Measurements from ENCODE around the gene IRF1. TPM values are rescaled to one million over a fixed set of nuclear protein-coding genes. Genes with fewer than 3 reads are reported as not detected.

IRF1 gene
- polyA plus RNA-seq, 3 donors = 125 to 363 (median 129) TPM

DNA sequence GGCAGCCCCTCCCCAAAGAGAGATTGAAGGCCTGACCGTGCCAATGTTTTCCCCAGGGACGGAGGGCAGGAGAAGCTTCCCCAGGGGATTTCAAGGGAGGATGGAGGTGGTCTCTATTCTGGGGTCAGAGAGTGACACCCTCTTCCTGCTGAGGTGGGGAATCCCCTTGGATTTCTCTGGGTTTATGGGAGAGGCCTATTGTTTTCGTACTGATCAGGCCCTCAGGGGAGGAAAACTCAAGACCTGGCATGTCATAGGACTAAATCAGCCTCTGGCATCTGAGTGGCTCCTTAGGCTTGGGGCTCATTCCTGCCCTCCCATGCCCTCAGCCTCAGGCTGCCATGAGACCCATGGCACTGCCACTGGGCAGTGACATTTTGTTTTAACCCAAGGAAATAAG is 44.6 kb downstream of the IRF1 start:
- Histone ChIP-seq H3K27ac (ENCODE audit: low read depth in 1 of 2, low read length in 2 of 2) (no peak overlapping the region), H4K20me1 (ENCODE audit: insufficient read depth, low read length) (no peaks in the 10 kb centered on the region), H3K79me2 (ENCODE audit: insufficient read depth, low read length) (peaks cover 45% of the 10 kb centered on the region), H3K9ac (ENCODE audit: insufficient read depth, low read length, poor library complexity, severe bottlenecking) (no peak overlapping the region), H3K4me1 (ENCODE audit: control insufficient read depth in 1 of 2, insufficient read depth in 2 of 2, low read length in 2 of 2) (peaks cover 24 to 44% of the 10 kb centered on the region in 2 donors), H3K4me3 (replicated peaks in 1 of 3; ENCODE audit: low read depth in 2 of 3, low read length in 3 of 3) (no peak overlapping the region), H3K4me2 (replicated peaks; ENCODE audit: extremely low read depth, low read length, poor library complexity, severe bottlenecking) (no peak overlapping the region), H3K36me3 (replicated peaks in 1 of 2; ENCODE audit: control insufficient read depth in 1 of 2, insufficient read depth in 2 of 2, low read length in 2 of 2) (peaks cover 6 to 26% of the 10 kb centered on the region in 2 donors), H3K9me3 (replicated peaks in 1 of 2; ENCODE audit: control insufficient read depth in 1 of 2, insufficient read depth in 1 of 2, low read length in 2 of 2) (no peaks in the 10 kb centered on the region), H3K27me3 (ENCODE audit: control insufficient read depth in 2 of 2, insufficient read depth in 2 of 2, low read length in 2 of 2) (no peaks in the 10 kb centered on the region), H2AFZ (ENCODE audit: insufficient read depth, low read depth, low read length, poor library complexity, severe bottlenecking) (no peak overlapping the region)
- intact Hi-C loops (cut with micrococcal nuclease) = no loop called here
- no peak for DNase-seq
- Mint-ChIP-seq H3K36me3 (peaks cover 46 to 56% of the 10 kb centered on the region in 2 donors), H3K4me1 (peaks cover 54% of the 10 kb centered on the region), H3K27me3 (ENCODE audit: low read depth in 3 of 3) (peaks cover 0 to 2% (median 1%) of the 10 kb centered on the region in 3 donors), H3K9me3 (peaks cover 0 to 3% (median 0%) of the 10 kb centered on the region in 7 donors), H3K4me3 (no peak overlapping the region), H3K27ac (peak overlapping the region in 2 of 7 donors; percentile 23 to 46)
- 100% methylated on average over 1 of the region's 3 CpGs for WGBS (ENCODE audit: insufficient coverage)
- TF ChIP-seq, protein P1, sequence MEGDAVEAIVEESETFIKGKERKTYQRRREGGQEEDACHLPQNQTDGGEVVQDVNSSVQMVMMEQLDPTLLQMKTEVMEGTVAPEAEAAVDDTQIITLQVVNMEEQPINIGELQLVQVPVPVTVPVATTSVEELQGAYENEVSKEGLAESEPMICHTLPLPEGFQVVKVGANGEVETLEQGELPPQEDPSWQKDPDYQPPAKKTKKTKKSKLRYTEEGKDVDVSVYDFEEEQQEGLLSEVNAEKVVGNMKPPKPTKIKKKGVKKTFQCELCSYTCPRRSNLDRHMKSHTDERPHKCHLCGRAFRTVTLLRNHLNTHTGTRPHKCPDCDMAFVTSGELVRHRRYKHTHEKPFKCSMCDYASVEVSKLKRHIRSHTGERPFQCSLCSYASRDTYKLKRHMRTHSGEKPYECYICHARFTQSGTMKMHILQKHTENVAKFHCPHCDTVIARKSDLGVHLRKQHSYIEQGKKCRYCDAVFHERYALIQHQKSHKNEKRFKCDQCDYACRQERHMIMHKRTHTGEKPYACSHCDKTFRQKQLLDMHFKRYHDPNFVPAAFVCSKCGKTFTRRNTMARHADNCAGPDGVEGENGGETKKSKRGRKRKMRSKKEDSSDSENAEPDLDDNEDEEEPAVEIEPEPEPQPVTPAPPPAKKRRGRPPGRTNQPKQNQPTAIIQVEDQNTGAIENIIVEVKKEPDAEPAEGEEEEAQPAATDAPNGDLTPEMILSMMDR (IDR thresholded peaks at IDR 0.05) = no peak

DNA sequence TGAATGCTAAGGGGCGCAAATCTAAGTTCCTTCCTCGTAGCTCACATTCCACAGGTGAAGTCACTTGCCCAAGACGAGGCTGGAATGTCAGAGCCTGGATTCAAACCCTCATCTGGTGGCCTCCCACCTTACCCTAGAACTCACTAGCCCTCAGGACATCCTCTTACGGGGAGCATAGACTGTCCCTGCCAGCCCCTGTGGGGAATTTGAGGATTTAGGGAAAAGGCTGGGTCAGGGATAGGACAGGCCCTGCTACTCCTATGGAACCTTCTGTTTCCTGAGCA is 45.0 kb downstream of the IRF1 start:
- H3K4me3 ChIP-seq (replicated peaks in 1 of 3; ENCODE audit: low read depth in 2 of 3, low read length in 3 of 3) = no peak overlapping the region
- H3K4me1 ChIP-seq (ENCODE audit: control insufficient read depth in 1 of 2, insufficient read depth in 2 of 2, low read length in 2 of 2) = peaks cover 24 to 44% of the 10 kb centered on the region in 2 donors
- Mint-ChIP-seq H3K4me3 (no peak overlapping the region), H3K27me3 (ENCODE audit: low read depth in 3 of 3) (peaks cover 0 to 2% (median 1%) of the 10 kb centered on the region in 3 donors), H3K27ac (peak overlapping the region in 1 of 7 donors; percentile 46), H3K4me1 (peaks cover 54% of the 10 kb centered on the region), H3K9me3 (peaks cover 0 to 3% (median 0%) of the 10 kb centered on the region in 7 donors), H3K36me3 (peaks cover 49 to 60% of the 10 kb centered on the region in 2 donors)
- intact Hi-C loops (cut with micrococcal nuclease) = no loop called here
- H4K20me1 ChIP-seq (ENCODE audit: insufficient read depth, low read length) = no peaks in the 10 kb centered on the region
- no peak overlapping the region for H3K9ac ChIP-seq (ENCODE audit: insufficient read depth, low read length, poor library complexity, severe bottlenecking)
- H3K4me2 ChIP-seq (replicated peaks; ENCODE audit: extremely low read depth, low read length, poor library complexity, severe bottlenecking) = no peak overlapping the region
- no peaks in the 10 kb centered on the region for H3K9me3 ChIP-seq (replicated peaks in 1 of 2; ENCODE audit: control insufficient read depth in 1 of 2, insufficient read depth in 1 of 2, low read length in 2 of 2)
- no peak overlapping the region for H2AFZ ChIP-seq (ENCODE audit: insufficient read depth, low read depth, low read length, poor library complexity, severe bottlenecking)
- WGBS (ENCODE audit: insufficient coverage) = 94% methylated on average over 2 of the region's 4 CpGs
- H3K36me3 ChIP-seq (replicated peaks in 1 of 2; ENCODE audit: control insufficient read depth in 1 of 2, insufficient read depth in 2 of 2, low read length in 2 of 2) = peaks cover 6 to 24% of the 10 kb centered on the region in 2 donors
- peaks cover 48% of the 10 kb centered on the region for H3K79me2 ChIP-seq (ENCODE audit: insufficient read depth, low read length)
- H3K27ac ChIP-seq (ENCODE audit: low read depth in 1 of 2, low read length in 2 of 2) = no peak overlapping the region
- no peaks in the 10 kb centered on the region for H3K27me3 ChIP-seq (ENCODE audit: control insufficient read depth in 2 of 2, insufficient read depth in 2 of 2, low read length in 2 of 2)
- TF ChIP-seq, protein P1 (IDR thresholded peaks at IDR 0.05) = no peak
- DNase-seq = no peak
